GM18502 (cell line): ENCODE data around the gene SPEN.
"Not testable (repeated sequence)": the region's sequence is repeated elsewhere in the genome, so short reads cannot be mapped to it uniquely, and the experiment has no call there.

Source experiments
- ATAC-seq: cut with Tn5 transposase; IDR thresholded peaks from one replicate; pipeline ENCODE4 v1.9.1; 2021; ENCODE audit warnings: mild to moderate bottlenecking; ENCODE audit not compliant: unreplicated experiment, poor library complexity

The SPEN gene

DNA sequence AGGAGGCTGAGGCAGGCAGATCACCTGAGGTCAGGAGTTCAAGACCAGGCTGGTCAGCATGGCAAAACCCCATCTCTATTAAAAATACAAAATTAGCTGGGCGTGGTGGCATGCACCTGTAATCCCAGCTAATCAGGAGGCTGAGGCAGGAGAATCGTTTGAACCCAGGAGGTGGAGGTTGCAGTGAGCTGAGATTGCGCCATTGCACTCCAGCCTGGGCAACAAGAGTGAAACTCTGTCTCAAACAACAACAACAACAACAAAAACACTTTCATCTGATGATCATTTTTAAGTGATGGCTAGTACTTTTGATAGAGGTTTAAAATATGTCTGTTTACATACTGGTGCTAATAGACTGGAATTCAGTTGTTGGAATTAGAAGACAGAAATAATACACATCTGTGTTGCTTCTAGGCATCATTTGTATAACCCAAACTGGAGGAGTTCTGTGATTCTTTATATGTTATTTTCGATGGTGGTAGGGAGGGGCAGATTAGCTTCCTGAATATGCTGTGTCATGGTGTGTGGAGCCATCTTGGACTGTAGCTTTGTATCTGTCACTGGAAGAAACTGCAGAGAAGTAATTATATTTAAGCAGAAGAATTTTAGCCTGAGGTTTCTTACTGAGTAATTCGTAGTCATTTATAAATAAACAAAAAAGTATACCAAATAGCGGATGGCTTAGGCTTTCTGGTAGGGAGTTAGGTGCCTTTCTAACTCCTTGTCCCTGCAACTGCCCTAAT is 45.5 kb downstream of the SPEN start:
- not testable (repeated sequence) for ATAC-seq

DNA sequence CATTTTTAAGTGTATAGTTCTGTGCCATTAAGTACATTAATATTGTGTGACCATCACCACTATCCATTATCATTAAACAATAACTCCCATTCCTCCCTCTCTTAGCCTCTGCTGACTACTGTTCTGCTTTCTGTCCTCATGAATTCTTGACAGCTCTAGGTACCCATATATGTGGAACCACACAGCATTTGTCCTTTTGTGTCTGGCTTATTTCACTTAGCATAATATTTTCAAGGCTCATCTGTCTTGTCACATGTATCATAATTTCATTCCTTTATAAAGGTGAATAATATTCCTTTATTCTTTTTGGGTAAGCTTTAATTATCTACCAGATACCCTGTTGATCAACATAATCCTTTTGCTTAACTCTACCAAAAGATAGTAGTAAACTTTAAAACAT is 47.7 kb downstream of the SPEN start:
- no peak for ATAC-seq

GRCh38 chr1:15896841-15897610 is 49.5 kb downstream of the SPEN start:
- ATAC-seq: not testable (repeated sequence)

- no peak for ATAC-seq
Measured at GRCh38 chr1:15899266-15899665, 51.8 kb downstream of the SPEN start.

- ATAC-seq: no peak
Measured at GRCh38 chr1:15900662-15901279, 53.3 kb downstream of the SPEN start.

DNA sequence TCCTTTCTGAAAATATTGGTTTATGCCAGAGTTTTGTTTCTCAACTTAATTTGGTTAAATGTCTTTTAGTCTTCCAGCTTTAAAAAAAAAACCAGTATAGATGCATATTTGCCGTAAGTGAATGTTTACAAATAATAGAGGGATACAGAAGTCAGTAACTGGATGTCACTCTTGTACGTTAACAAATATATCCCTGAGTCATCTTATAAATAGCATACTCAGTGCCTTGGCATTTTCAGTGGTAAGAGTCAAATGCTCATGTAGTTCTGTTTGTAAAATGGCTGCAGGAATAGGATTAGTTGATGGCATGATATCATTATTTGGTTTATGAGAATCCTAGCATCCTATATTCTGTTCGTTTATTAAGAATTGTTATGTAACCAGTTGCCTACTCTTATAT is 55.4 kb downstream of the SPEN start:
- ATAC-seq: no peak

GRCh38 chr1:15908597-15908996 is 61.1 kb downstream of the SPEN start:
- ATAC-seq: no peak

GRCh38 chr1:15911141-15911540 is 63.6 kb downstream of the SPEN start:
- ATAC-seq: no peak

DNA sequence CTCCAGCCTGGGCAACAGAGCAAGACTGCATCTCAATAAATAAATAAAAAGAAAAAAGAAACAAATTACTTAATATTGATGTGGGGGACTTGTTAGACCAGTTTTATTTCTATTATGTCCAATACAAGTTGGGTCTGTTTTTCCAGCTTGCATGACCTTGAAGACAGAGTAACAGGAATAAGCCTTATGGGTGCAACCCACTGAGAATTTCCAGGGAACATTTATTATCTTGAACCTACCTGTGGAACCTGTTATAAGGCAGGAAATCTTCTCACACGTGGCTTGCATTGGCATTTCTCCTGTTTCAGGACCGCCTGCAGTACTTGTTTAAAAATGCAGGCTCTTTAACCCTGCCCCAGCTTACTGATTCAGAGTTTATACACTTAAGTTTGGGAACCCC is 64.4 kb downstream of the SPEN start:
- ATAC-seq: no peak

GRCh38 chr1:15913607-15914006 is 66.1 kb downstream of the SPEN start:
- ATAC-seq: not testable (repeated sequence)

DNA sequence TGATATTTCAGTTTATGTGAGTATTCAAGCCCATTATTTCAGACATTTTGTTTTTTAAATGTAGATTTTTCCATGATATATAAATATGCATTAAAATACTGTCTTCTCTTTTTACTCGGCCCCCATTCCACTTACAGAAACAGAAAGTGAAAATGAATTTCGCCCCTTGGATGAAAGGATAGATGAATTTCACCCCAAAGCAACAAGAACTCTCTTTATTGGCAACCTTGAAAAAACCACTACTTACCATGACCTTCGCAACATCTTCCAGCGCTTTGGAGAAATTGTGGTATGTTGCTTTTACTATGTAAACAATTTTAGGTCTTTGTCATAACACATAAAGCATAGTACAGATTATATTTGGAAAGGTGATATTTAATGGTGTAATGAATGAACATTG is 68.5 kb downstream of the SPEN start:
- no peak for ATAC-seq

DNA sequence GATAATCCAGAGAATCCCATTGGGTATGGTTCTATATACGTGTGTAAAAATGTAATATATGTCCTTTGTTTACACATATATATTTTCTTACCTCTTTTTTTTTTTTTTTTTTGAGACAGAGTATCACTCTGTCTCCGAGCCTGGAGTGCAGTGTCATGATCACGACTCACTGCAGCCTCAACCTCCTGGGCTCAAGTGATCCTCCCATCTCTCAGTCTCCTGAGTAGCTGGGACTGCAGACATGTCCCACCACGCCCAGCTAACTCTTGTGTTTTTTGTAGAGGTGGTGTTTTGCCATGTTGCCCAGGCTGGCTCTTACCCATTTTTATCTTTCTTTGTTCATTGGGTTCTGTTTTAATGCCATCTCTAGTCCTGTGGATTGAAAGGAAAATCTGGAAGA is 68.9 kb downstream of the SPEN start:
- ATAC-seq: no peak

- ATAC-seq: no peak
Measured at GRCh38 chr1:15916916-15917315, 69.4 kb downstream of the SPEN start.

- ATAC-seq: peak; percentile 76
Measured at GRCh38 chr1:15918962-15919715, 71.6 kb downstream of the SPEN start.

- ATAC-seq: no peak
Measured at GRCh38 chr1:15923241-15923640, 75.7 kb downstream of the SPEN start.

DNA sequence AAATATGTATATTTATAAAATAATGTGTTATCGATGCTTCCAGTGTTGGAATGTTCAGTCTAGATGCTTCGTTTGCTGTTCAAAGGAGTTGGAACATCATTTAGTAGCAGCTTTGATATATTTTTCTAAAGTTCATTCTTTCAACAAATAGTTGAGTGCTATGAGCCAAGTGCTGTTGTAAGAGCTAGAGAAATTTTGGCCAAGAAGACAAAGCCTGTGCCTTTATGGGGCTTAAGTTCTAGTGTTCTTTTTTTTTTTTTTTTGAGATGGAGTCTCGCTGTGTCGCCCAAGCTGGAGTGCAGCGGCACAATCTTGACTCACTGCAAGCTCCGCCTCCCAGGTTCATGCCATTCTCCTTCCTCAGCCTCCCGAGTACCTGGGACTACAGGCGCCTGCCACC is 78.9 kb downstream of the SPEN start:
- not testable (repeated sequence) for ATAC-seq

DNA sequence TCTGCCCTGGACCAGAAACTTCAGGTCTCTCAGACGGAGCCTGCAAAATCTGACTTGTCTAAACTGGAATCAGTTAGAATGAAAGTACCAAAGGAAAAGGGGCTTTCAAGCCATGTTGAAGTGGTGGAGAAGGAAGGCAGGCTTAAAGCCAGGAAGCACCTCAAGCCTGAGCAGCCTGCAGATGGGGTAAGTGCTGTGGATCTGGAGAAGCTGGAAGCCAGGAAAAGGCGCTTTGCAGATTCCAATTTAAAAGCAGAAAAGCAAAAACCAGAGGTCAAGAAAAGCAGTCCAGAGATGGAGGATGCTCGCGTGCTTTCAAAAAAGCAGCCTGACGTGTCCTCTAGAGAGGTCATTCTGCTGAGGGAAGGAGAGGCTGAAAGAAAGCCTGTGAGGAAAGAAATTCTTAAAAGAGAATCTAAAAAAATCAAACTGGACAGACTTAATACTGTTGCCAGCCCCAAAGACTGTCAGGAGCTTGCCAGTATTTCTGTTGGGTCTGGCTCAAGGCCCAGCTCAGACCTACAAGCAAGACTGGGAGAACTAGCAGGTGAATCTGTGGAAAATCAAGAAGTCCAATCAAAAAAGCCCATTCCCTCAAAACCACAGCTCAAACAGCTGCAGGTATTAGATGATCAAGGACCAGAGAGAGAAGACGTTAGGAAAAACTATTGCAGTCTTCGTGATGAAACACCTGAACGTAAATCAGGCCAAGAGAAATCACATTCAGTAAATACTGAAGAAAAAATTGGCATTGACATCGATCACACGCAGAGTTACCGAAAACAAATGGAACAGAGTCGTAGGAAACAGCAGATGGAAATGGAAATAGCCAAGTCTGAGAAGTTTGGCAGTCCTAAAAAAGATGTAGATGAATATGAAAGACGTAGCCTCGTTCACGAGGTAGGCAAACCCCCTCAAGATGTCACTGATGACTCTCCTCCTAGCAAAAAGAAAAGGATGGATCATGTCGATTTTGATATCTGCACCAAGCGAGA is 81.8 kb downstream of the SPEN start:
- ATAC-seq: no peak

DNA sequence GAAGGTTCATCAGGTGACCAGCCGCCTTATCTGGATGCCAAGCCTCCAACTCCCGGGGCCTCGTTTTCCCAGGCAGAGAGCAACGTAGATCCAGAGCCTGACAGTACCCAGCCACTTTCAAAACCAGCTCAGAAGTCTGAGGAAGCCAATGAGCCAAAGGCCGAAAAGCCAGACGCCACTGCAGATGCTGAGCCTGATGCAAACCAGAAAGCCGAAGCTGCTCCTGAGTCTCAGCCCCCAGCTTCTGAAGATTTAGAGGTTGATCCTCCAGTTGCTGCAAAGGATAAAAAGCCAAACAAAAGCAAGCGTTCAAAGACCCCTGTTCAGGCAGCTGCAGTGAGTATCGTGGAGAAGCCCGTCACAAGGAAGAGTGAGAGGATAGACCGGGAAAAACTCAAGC is 83.9 kb downstream of the SPEN start:
- ATAC-seq: no peak

DNA sequence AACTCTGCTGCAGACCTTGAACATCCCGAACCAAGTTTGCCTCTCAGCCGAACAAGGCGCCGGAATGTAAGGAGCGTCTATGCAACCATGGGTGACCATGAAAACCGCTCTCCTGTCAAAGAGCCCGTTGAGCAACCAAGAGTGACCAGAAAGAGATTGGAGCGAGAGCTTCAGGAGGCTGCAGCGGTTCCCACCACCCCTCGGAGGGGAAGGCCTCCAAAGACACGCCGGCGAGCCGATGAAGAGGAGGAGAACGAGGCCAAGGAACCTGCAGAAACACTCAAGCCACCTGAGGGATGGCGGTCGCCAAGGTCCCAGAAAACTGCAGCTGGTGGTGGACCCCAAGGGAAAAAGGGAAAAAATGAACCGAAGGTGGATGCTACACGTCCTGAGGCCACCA is 84.4 kb downstream of the SPEN start:
- ATAC-seq: no peak

GRCh38 chr1:15932612-15933011 is 85.1 kb downstream of the SPEN start:
- ATAC-seq: no peak
